ENCODE data around the gene NCF2. TPM values are rescaled to one million over a fixed set of nuclear protein-coding genes. Genes with fewer than 3 reads are reported as not detected.

NCF2 gene
- total and polyA plus RNA-seq, 2 donors (not counting 1 experiment from before 2014, with no cell fraction given), result 9.9 to 10.5 TPM

- WGBS (ENCODE audit: insufficient coverage), result 100% methylated on average over 1 of the region's 1 CpG
- no peak overlapping the region for H3K27ac Mint-ChIP-seq
- H3K4me3 ChIP-seq (ENCODE audit: control extremely low read depth in 1 of 5, extremely low read depth in 1 of 5, insufficient read depth in 1 of 5, low read depth in 2 of 5, low read length in 4 of 5), result no peak overlapping the region
- peaks cover 20% of the 10 kb centered on the region for H3K79me2 ChIP-seq (ENCODE audit: control insufficient read depth, insufficient read depth, low read length)
- peaks cover 0 to 8% of the 10 kb centered on the region in 2 experiments for H3K36me3 ChIP-seq (replicated peaks in 1 of 2; ENCODE audit: control extremely low read depth in 1 of 2, control insufficient read depth in 1 of 2, extremely low read depth in 1 of 2, insufficient read depth in 2 of 2, low read length in 1 of 2)
- ChIA-PET POLR2A (no interaction called here), CTCF (interaction anchor here (1.0 kb wide), 1 partner anchor 20 kb away, joined by 4 read pairs; no protein-coding TSS in a partner anchor)
- H3K4me1 Mint-ChIP-seq, result peaks cover 44% of the 10 kb centered on the region
- no peak overlapping the region for H3K4me3 Mint-ChIP-seq
- H3K9me3 ChIP-seq (ENCODE audit: control extremely low read depth in 1 of 3, control insufficient read depth in 2 of 3, insufficient read depth in 1 of 3, low read length in 2 of 3), result no peaks in the 10 kb centered on the region
- no peak overlapping the region for H3K27ac ChIP-seq (ENCODE audit: low read length in 2 of 2)
- no peak overlapping the region for H3K4me2 ChIP-seq (replicated peaks; ENCODE audit: low read depth, low read length, poor library complexity, severe bottlenecking)
- DNase-seq, result no peak
- H2AFZ ChIP-seq (ENCODE audit: insufficient read depth, low read depth, low read length, poor library complexity, severe bottlenecking), result no peak overlapping the region
- H3K27me3 Mint-ChIP-seq, result no peaks in the 10 kb centered on the region
- peaks cover 43 to 50% of the 10 kb centered on the region in 2 donors for H3K4me1 ChIP-seq (ENCODE audit: control insufficient read depth in 2 of 2, insufficient read depth in 2 of 2, low read length in 2 of 2)
- intact Hi-C loops (cut with micrococcal nuclease), result no loop called here
- H4K20me1 ChIP-seq (ENCODE audit: control insufficient read depth, insufficient read depth, low read length, poor library complexity, severe bottlenecking), result no peaks in the 10 kb centered on the region
- no peaks in the 10 kb centered on the region for H3K27me3 ChIP-seq (replicated peaks in 1 of 4; ENCODE audit: control extremely low read depth in 1 of 4, control insufficient read depth in 3 of 4, insufficient read depth in 4 of 4, low read length in 3 of 4)
- H3K9ac ChIP-seq (ENCODE audit: low read length), result no peak overlapping the region
- no peak for ATAC-seq (ENCODE audit: low read depth)
- TF ChIP-seq CTCF (IDR thresholded peaks at IDR 0.05) (no peak), EZH2 (IDR thresholded peaks at IDR 0.05; ENCODE audit: borderline replicate concordance, insufficient read depth, low read depth, low read length, poor library complexity, severe bottlenecking) (no peak)
- H3K9me3 Mint-ChIP-seq (ENCODE audit: insufficient read depth), result peaks cover 2% of the 10 kb centered on the region
Measured at GRCh38 chr1:183586455-183586854, 3.8 kb downstream of the NCF2 start.

- no peak overlapping the region for H2AFZ ChIP-seq (ENCODE audit: insufficient read depth, low read depth, low read length, poor library complexity, severe bottlenecking)
- H3K9me3 ChIP-seq (ENCODE audit: control extremely low read depth in 1 of 3, control insufficient read depth in 2 of 3, insufficient read depth in 1 of 3, low read length in 2 of 3), result no peaks in the 10 kb centered on the region
- no peak overlapping the region for H3K4me3 ChIP-seq (ENCODE audit: control extremely low read depth in 1 of 5, extremely low read depth in 1 of 5, insufficient read depth in 1 of 5, low read depth in 2 of 5, low read length in 4 of 5)
- peaks cover 39% of the 10 kb centered on the region for H3K4me1 Mint-ChIP-seq
- no peaks in the 10 kb centered on the region for H4K20me1 ChIP-seq (ENCODE audit: control insufficient read depth, insufficient read depth, low read length, poor library complexity, severe bottlenecking)
- CTCF ChIA-PET, result no interaction called here
- intact Hi-C loops (cut with micrococcal nuclease), result no loop called here
- WGBS (ENCODE audit: insufficient coverage), result 90% methylated on average over 4 of the region's 6 CpGs
- H3K79me2 ChIP-seq (ENCODE audit: control insufficient read depth, insufficient read depth, low read length), result peaks cover 20% of the 10 kb centered on the region
- no peaks in the 10 kb centered on the region for H3K27me3 ChIP-seq (replicated peaks in 1 of 4; ENCODE audit: control extremely low read depth in 1 of 4, control insufficient read depth in 3 of 4, insufficient read depth in 4 of 4, low read length in 3 of 4)
- no peak overlapping the region for H3K4me3 Mint-ChIP-seq
- POLR2A ChIA-PET, result no interaction called here
- peaks cover 0 to 8% of the 10 kb centered on the region in 2 experiments for H3K36me3 ChIP-seq (replicated peaks in 1 of 2; ENCODE audit: control extremely low read depth in 1 of 2, control insufficient read depth in 1 of 2, extremely low read depth in 1 of 2, insufficient read depth in 2 of 2, low read length in 1 of 2)
- H3K9ac ChIP-seq (ENCODE audit: low read length), result no peak overlapping the region
- H3K27ac ChIP-seq (ENCODE audit: low read length in 2 of 2), result no peak overlapping the region
- H3K4me1 ChIP-seq (ENCODE audit: control insufficient read depth in 2 of 2, insufficient read depth in 2 of 2, low read length in 2 of 2), result peaks cover 41 to 50% of the 10 kb centered on the region in 2 donors
- DNase-seq, result peak; percentile 44
- peaks cover 2% of the 10 kb centered on the region for H3K9me3 Mint-ChIP-seq (ENCODE audit: insufficient read depth)
- no peak for TF ChIP-seq CTCF (IDR thresholded peaks at IDR 0.05)
- no peak for TF ChIP-seq EZH2 (IDR thresholded peaks at IDR 0.05; ENCODE audit: borderline replicate concordance, insufficient read depth, low read depth, low read length, poor library complexity, severe bottlenecking)
- peak overlapping the region; percentile 67 for H3K27ac Mint-ChIP-seq
- no peak overlapping the region for H3K4me2 ChIP-seq (replicated peaks; ENCODE audit: low read depth, low read length, poor library complexity, severe bottlenecking)
- no peaks in the 10 kb centered on the region for H3K27me3 Mint-ChIP-seq
- no peak for ATAC-seq (ENCODE audit: low read depth)
Measured at GRCh38 chr1:183585038-183585437, 5.2 kb downstream of the NCF2 start.

Data from B cell (primary cell).